Esophagus muscularis mucosa (tissue), 4 donors: Measurements from ENCODE around the gene FOXP2.

Source experiments
- CTCF ChIP-seq, 3 experiments: fragments of 200-600 bp in 2 of 3; fragments of 450-650 bp in 1 of 3; sonication (generic) in 2 of 3; IDR thresholded peaks; one replicate each; pipeline ENCODE4 v1.5.1; 2017 to 2019; ENCODE audit warnings: antibody characterized with exemption in 3 of 3, mild to moderate bottlenecking in 2 of 3, moderate library complexity in 1 of 3
- EP300 ChIP-seq: sonication (generic); formaldehyde crosslinking; IDR thresholded peaks from one replicate; pipeline ENCODE4 v1.6.1; 2017; ENCODE audit warnings: antibody characterized with exemption
- POLR2A ChIP-seq: fragments of 450-650 bp; IDR thresholded peaks from one replicate; pipeline ENCODE4 v1.6.1; 2017; ENCODE audit warnings: antibody characterized with exemption, moderate library complexity, mild to moderate bottlenecking, low read depth
- POLR2AphosphoS5 ChIP-seq, 2 donors: sonication (generic); formaldehyde crosslinking; IDR thresholded peaks; one replicate each; pipeline ENCODE4 v1.6.1; 2017; ENCODE audit warnings: antibody characterized with exemption in 2 of 2

GRCh38 chr7:114689406-114689805 is 274.8 kb downstream of the FOXP2 start:
- TF ChIP-seq POLR2A (no peak), POLR2AphosphoS5 (IDR thresholded peaks at IDR 0.05) (no peak), CTCF (IDR thresholded peaks at IDR 0.05) (no peak), EP300 (no peak)
